Measurements from ENCODE around the gene RPTOR.
A peak's percentile ranks its signal among the peaks of the same experiment; 100 is the strongest.

Gene RPTOR

GRCh38 chr17:81002409-81003361, 458.0 kb downstream of the RPTOR start:
- no peak for DNase-seq (ENCODE audit: low spot score)

- peak; percentile 84 for DNase-seq (ENCODE audit: low spot score)
Measured at GRCh38 chr17:81003711-81004475, 459.3 kb downstream of the RPTOR start.

GRCh38 chr17:81006891-81007290, 462.3 kb downstream of the RPTOR start:
- no peak for DNase-seq (ENCODE audit: low spot score)

GRCh38 chr17:81008140-81008539, 463.5 kb downstream of the RPTOR start:
- no peak for DNase-seq (ENCODE audit: low spot score)

GRCh38 chr17:81009136-81009535, 464.5 kb downstream of the RPTOR start:
- DNase-seq (ENCODE audit: low spot score) = no peak

- DNase-seq (ENCODE audit: low spot score) = no peak
Measured at GRCh38 chr17:81010935-81011334, 466.3 kb downstream of the RPTOR start.

- DNase-seq (ENCODE audit: low spot score) = no peak
Measured at GRCh38 chr17:81011951-81012350, 467.3 kb downstream of the RPTOR start.

GRCh38 chr17:81012574-81013447, 468.2 kb downstream of the RPTOR start:
- DNase-seq (ENCODE audit: low spot score) = no peak

GRCh38 chr17:81013642-81014041, 469.0 kb downstream of the RPTOR start:
- DNase-seq (ENCODE audit: low spot score) = no peak

- DNase-seq (ENCODE audit: low spot score) = no peak
Measured at GRCh38 chr17:81015136-81015535, 470.5 kb downstream of the RPTOR start.
